ENCODE measurements around the gene E2F3.

The E2F3 gene

GRCh38 chr6:20532881-20533280 is 131.2 kb downstream of the E2F3 start:
- no peak overlapping the region for H3K4me3 ChIP-seq (ENCODE audit: control insufficient read depth, low read depth, low read length)
- TF ChIP-seq CTCF (conservative IDR thresholded peaks at IDR 0.05; ENCODE audit: control insufficient read depth, insufficient read depth, low read depth, low read length): no peak
- no peak for DNase-seq (ENCODE audit: low read depth)

- TF ChIP-seq CTCF (conservative IDR thresholded peaks at IDR 0.05; ENCODE audit: control insufficient read depth, insufficient read depth, low read depth, low read length): no peak
- peak overlapping the region; percentile 80 for H3K4me3 ChIP-seq (ENCODE audit: control insufficient read depth, low read depth, low read length)
- DNase-seq (ENCODE audit: low read depth): no peak
Observed at GRCh38 chr6:20533746-20534294, 132.1 kb downstream of the E2F3 start.

- peak within 1 kb of the TSS; percentile 80 for H3K4me3 ChIP-seq (ENCODE audit: control insufficient read depth, low read depth, low read length)
- no peak for TF ChIP-seq CTCF (conservative IDR thresholded peaks at IDR 0.05; ENCODE audit: control insufficient read depth, insufficient read depth, low read depth, low read length)
- DNase-seq (ENCODE audit: low read depth): peak; percentile 93
Observed at GRCh38 chr6:20534295-20535262, 132.9 kb downstream of the E2F3 start, which contains the start of gene CDKAL1. CDKAL1 (plus strand) TSS chr6:20534457; CDS start chr6:20546351, 11,894 bp downstream.

GRCh38 chr6:20538131-20538662 is 136.5 kb downstream of the E2F3 start:
- no peak overlapping the region for H3K4me3 ChIP-seq (ENCODE audit: control insufficient read depth, low read depth, low read length)
- no peak for TF ChIP-seq CTCF (conservative IDR thresholded peaks at IDR 0.05; ENCODE audit: control insufficient read depth, insufficient read depth, low read depth, low read length)
- no peak for DNase-seq (ENCODE audit: low read depth)

- H3K4me3 ChIP-seq (ENCODE audit: control insufficient read depth, low read depth, low read length): no peak overlapping the region
- TF ChIP-seq CTCF (conservative IDR thresholded peaks at IDR 0.05; ENCODE audit: control insufficient read depth, insufficient read depth, low read depth, low read length): no peak
- DNase-seq (ENCODE audit: low read depth): no peak
Observed at GRCh38 chr6:20538907-20539306, 137.2 kb downstream of the E2F3 start.

- DNase-seq (ENCODE audit: low read depth): no peak
- TF ChIP-seq CTCF (conservative IDR thresholded peaks at IDR 0.05; ENCODE audit: control insufficient read depth, insufficient read depth, low read depth, low read length): no peak
- H3K4me3 ChIP-seq (ENCODE audit: control insufficient read depth, low read depth, low read length): no peak overlapping the region
Observed at GRCh38 chr6:20539387-20539786, 137.7 kb downstream of the E2F3 start.
